ENCODE measurements around the gene AK2. TPM values are rescaled to one million over a fixed set of nuclear protein-coding genes. Genes with fewer than 3 reads are reported as not detected.
"Not testable (repeated sequence)": the region's sequence is repeated elsewhere in the genome, so short reads cannot be mapped to it uniquely, and the experiment has no call there.

Gene AK2
- total RNA-seq, 1 donor from 2014 or later: 126 TPM

DNA sequence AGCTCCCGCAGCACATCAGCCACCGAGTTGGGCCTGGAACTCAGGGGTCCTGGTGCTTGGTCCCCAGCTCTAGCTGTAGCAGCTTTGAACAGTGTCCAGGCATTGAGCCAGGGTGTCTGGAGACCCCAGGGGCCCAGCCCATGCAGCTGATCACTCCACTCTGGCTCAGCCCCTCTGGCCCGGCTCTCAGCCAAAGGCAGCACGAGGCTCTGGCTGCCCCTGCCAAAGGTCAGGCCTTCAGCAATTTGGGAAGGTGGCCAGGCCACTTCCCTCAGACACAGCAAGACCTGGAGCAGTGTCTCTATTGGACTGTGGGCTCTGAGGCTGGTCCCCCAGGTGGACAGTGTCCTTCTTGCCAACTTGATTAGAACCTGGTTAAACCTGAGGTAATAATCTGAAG is 37.7 kb downstream of the AK2 start:
- peak overlapping the region; percentile 97 for H3K27ac ChIP-seq (ENCODE audit: low read depth, low read length)
- H3K4me2 ChIP-seq (ENCODE audit: low read length): no peak overlapping the region
- no peaks in the 10 kb centered on the region for H3K27me3 ChIP-seq (ENCODE audit: insufficient read depth, low read length)
- Mint-ChIP-seq H3K4me3 (ENCODE audit: unreplicated experiment) (no peak overlapping the region), H3K9me3 (ENCODE audit: unreplicated experiment) (no peaks in the 10 kb centered on the region), H3K36me3 (ENCODE audit: low read depth, unreplicated experiment) (peaks cover 4% of the 10 kb centered on the region), H3K4me1 (ENCODE audit: low read depth, unreplicated experiment) (peaks cover 25% of the 10 kb centered on the region), H3K27ac (ENCODE audit: unreplicated experiment) (no peak overlapping the region), H3K27me3 (ENCODE audit: low read depth, unreplicated experiment) (no peaks in the 10 kb centered on the region)
- DNase-seq (ENCODE audit: low read depth) (no peak), FAIRE-seq (no peak)
- no peaks in the 10 kb centered on the region for H3K79me2 ChIP-seq (ENCODE audit: insufficient read depth, low read length)
- no peak overlapping the region for H3K9ac ChIP-seq (ENCODE audit: low read length)
- no peaks in the 10 kb centered on the region for H4K20me1 ChIP-seq (ENCODE audit: insufficient read depth, low read length)
- H3K4me1 ChIP-seq (ENCODE audit: insufficient read depth, low read length): peaks cover 22% of the 10 kb centered on the region
- H2AFZ ChIP-seq (ENCODE audit: low read depth, low read length): no peak overlapping the region
- no peaks in the 10 kb centered on the region for H3K36me3 ChIP-seq (ENCODE audit: insufficient read depth, low read length)
- TF ChIP-seq EZH2 (IDR thresholded peaks at IDR 0.05; ENCODE audit: insufficient read depth, low read length): no peak
- TF ChIP-seq, protein P1, sequence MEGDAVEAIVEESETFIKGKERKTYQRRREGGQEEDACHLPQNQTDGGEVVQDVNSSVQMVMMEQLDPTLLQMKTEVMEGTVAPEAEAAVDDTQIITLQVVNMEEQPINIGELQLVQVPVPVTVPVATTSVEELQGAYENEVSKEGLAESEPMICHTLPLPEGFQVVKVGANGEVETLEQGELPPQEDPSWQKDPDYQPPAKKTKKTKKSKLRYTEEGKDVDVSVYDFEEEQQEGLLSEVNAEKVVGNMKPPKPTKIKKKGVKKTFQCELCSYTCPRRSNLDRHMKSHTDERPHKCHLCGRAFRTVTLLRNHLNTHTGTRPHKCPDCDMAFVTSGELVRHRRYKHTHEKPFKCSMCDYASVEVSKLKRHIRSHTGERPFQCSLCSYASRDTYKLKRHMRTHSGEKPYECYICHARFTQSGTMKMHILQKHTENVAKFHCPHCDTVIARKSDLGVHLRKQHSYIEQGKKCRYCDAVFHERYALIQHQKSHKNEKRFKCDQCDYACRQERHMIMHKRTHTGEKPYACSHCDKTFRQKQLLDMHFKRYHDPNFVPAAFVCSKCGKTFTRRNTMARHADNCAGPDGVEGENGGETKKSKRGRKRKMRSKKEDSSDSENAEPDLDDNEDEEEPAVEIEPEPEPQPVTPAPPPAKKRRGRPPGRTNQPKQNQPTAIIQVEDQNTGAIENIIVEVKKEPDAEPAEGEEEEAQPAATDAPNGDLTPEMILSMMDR (IDR thresholded peaks at IDR 0.05; ENCODE audit: insufficient read depth, low read depth, low read length): no peak
- H3K4me3 ChIP-seq (ENCODE audit: insufficient read depth, low read depth, low read length): no peak overlapping the region
- H3K9me3 ChIP-seq (ENCODE audit: insufficient read depth, low read depth, low read length): no peaks in the 10 kb centered on the region

DNA sequence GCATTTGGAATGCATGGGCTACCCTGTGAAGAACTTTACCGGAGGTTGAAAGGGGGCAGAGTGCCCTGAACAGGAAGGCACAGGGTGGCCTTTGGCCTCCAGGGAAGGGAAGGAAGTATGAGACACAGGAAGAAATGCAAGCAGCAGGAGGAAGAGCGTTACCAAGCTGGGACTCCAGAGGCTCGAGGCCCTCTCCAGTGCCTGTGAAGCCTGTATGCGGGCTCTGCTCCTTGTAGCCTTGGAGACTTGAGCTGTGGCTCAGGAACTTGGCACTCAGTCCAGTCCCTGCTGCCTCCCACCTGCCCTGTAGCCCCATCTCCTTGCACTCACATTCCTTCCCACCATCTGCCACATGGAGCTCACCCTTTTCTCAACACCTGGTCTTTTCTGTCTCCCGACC is 38.6 kb downstream of the AK2 start:
- Histone ChIP-seq H3K9ac (ENCODE audit: low read length) (peak overlapping the region; percentile 81), H4K20me1 (ENCODE audit: insufficient read depth, low read length) (no peaks in the 10 kb centered on the region), H3K36me3 (ENCODE audit: insufficient read depth, low read length) (no peaks in the 10 kb centered on the region), H2AFZ (ENCODE audit: low read depth, low read length) (no peak overlapping the region), H3K4me3 (ENCODE audit: insufficient read depth, low read depth, low read length) (peak overlapping the region; percentile 6), H3K79me2 (ENCODE audit: insufficient read depth, low read length) (no peaks in the 10 kb centered on the region), H3K27me3 (ENCODE audit: insufficient read depth, low read length) (no peaks in the 10 kb centered on the region), H3K9me3 (ENCODE audit: insufficient read depth, low read depth, low read length) (no peaks in the 10 kb centered on the region), H3K4me2 (ENCODE audit: low read length) (peak overlapping the region; percentile 59), H3K4me1 (ENCODE audit: insufficient read depth, low read length) (peaks cover 22% of the 10 kb centered on the region), H3K27ac (ENCODE audit: low read depth, low read length) (peak overlapping the region; percentile 97)
- FAIRE-seq (no peak), DNase-seq (ENCODE audit: low read depth) (no peak)
- no peaks in the 10 kb centered on the region for H3K9me3 Mint-ChIP-seq (ENCODE audit: unreplicated experiment)
- H3K27ac Mint-ChIP-seq (ENCODE audit: unreplicated experiment): peak overlapping the region; percentile 78
- no peaks in the 10 kb centered on the region for H3K27me3 Mint-ChIP-seq (ENCODE audit: low read depth, unreplicated experiment)
- peaks cover 24% of the 10 kb centered on the region for H3K4me1 Mint-ChIP-seq (ENCODE audit: low read depth, unreplicated experiment)
- H3K4me3 Mint-ChIP-seq (ENCODE audit: unreplicated experiment): no peak overlapping the region
- TF ChIP-seq EZH2 (IDR thresholded peaks at IDR 0.05; ENCODE audit: insufficient read depth, low read length): no peak
- TF ChIP-seq, protein P1 (IDR thresholded peaks at IDR 0.05; ENCODE audit: insufficient read depth, low read depth, low read length): no peak
- H3K36me3 Mint-ChIP-seq (ENCODE audit: low read depth, unreplicated experiment): peaks cover 4% of the 10 kb centered on the region

DNA sequence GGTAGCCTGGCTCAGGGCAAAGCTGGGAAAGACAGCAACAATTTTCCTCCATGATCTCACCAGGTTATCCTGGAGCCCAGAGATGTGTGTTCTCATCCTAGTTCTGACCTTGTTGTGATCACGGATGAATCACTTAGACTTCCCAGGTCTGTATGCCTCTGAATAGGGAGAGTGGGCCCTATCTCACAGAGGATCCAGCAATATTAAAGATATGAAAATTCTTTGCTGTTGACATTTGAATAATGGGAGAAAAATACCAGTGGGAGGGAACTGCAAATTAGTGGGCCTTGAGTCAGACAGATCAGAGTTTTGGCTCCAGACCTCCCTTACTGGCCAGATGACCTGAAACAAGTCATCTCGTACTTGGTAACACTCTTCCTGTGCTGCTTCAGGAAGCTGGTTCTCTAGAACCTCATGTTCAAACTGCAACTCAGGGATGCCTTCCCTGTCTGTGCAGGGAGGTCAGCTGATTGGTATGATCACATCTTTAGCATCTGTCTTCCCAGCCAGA is 39.2 kb downstream of the AK2 start:
- Mint-ChIP-seq H3K9me3 (ENCODE audit: unreplicated experiment) (no peaks in the 10 kb centered on the region), H3K36me3 (ENCODE audit: low read depth, unreplicated experiment) (peaks cover 4% of the 10 kb centered on the region), H3K4me3 (ENCODE audit: unreplicated experiment) (no peak overlapping the region), H3K4me1 (ENCODE audit: low read depth, unreplicated experiment) (peaks cover 29% of the 10 kb centered on the region), H3K27me3 (ENCODE audit: low read depth, unreplicated experiment) (no peaks in the 10 kb centered on the region), H3K27ac (ENCODE audit: unreplicated experiment) (peak overlapping the region; percentile 78)
- Histone ChIP-seq H3K9ac (ENCODE audit: low read length) (peak overlapping the region; percentile 81), H3K4me3 (ENCODE audit: insufficient read depth, low read depth, low read length) (peak overlapping the region; percentile 6), H3K27ac (ENCODE audit: low read depth, low read length) (peak overlapping the region; percentile 97), H2AFZ (ENCODE audit: low read depth, low read length) (no peak overlapping the region), H3K4me1 (ENCODE audit: insufficient read depth, low read length) (peaks cover 28% of the 10 kb centered on the region), H3K9me3 (ENCODE audit: insufficient read depth, low read depth, low read length) (no peaks in the 10 kb centered on the region), H4K20me1 (ENCODE audit: insufficient read depth, low read length) (no peaks in the 10 kb centered on the region), H3K27me3 (ENCODE audit: insufficient read depth, low read length) (no peaks in the 10 kb centered on the region), H3K36me3 (ENCODE audit: insufficient read depth, low read length) (no peaks in the 10 kb centered on the region), H3K79me2 (ENCODE audit: insufficient read depth, low read length) (no peaks in the 10 kb centered on the region), H3K4me2 (ENCODE audit: low read length) (peak overlapping the region; percentile 59)
- no peak for TF ChIP-seq EZH2 (IDR thresholded peaks at IDR 0.05; ENCODE audit: insufficient read depth, low read length)
- TF ChIP-seq, protein P1 (IDR thresholded peaks at IDR 0.05; ENCODE audit: insufficient read depth, low read depth, low read length): no peak
- FAIRE-seq: no peak
- DNase-seq (ENCODE audit: low read depth): peak; percentile 94

GRCh38 chr1:32993324-32993636 is 43.4 kb downstream of the AK2 start:
- peaks cover 58% of the 10 kb centered on the region for H3K4me1 ChIP-seq (ENCODE audit: insufficient read depth, low read length)
- H3K27me3 Mint-ChIP-seq (ENCODE audit: low read depth, unreplicated experiment); H3K4me3 ChIP-seq (ENCODE audit: insufficient read depth, low read depth, low read length); H3K36me3 ChIP-seq (ENCODE audit: insufficient read depth, low read length); H3K79me2 ChIP-seq (ENCODE audit: insufficient read depth, low read length); H4K20me1 ChIP-seq (ENCODE audit: insufficient read depth, low read length); H3K36me3 Mint-ChIP-seq (ENCODE audit: low read depth, unreplicated experiment); FAIRE-seq; H3K4me3 Mint-ChIP-seq (ENCODE audit: unreplicated experiment); H3K9me3 ChIP-seq (ENCODE audit: insufficient read depth, low read depth, low read length); H3K9me3 Mint-ChIP-seq (ENCODE audit: unreplicated experiment); H2AFZ ChIP-seq (ENCODE audit: low read depth, low read length); H3K27me3 ChIP-seq (ENCODE audit: insufficient read depth, low read length); DNase-seq (ENCODE audit: low read depth): not testable (repeated sequence)
- Mint-ChIP-seq H3K27ac (ENCODE audit: unreplicated experiment) (peak overlapping the region; percentile 5), H3K4me1 (ENCODE audit: low read depth, unreplicated experiment) (peaks cover 55% of the 10 kb centered on the region)
- H3K4me2 ChIP-seq (ENCODE audit: low read length): peak overlapping the region; percentile 60
- peak overlapping the region; percentile 92 for H3K27ac ChIP-seq (ENCODE audit: low read depth, low read length)
- H3K9ac ChIP-seq (ENCODE audit: low read length): peak overlapping the region; percentile 77

Data from astrocyte (in vitro differentiated cells and primary cell).